Measurements from ENCODE around the gene TMIGD2. TPM values are rescaled to one million over a fixed set of nuclear protein-coding genes. Genes with fewer than 3 reads are reported as not detected.
"Not testable (repeated sequence)": the region's sequence is repeated elsewhere in the genome, so short reads cannot be mapped to it uniquely, and the experiment has no call there.

Gene TMIGD2
- total RNA-seq, 1 experiment from 2014 or later, result not detected

GRCh38 chr19:4291184-4291732 is 10.9 kb downstream of the TMIGD2 start:
- TF ChIP-seq POLR2AphosphoS5 (IDR thresholded peaks at IDR 0.05; ENCODE audit: low read depth, low read length) (no peak), CTCF (IDR thresholded peaks at IDR 0.05) (no peak), SIN3A (IDR thresholded peaks at IDR 0.05; ENCODE audit: borderline replicate concordance, insufficient read depth, low read depth, low read length) (no peak), REST (IDR thresholded peaks at IDR 0.05; ENCODE audit: insufficient read depth in 1 of 2, low read depth in 2 of 2, low read length in 1 of 2) (no peak), TCF7L2 (IDR thresholded peaks at IDR 0.05; ENCODE audit: low read depth, low read length) (no peak)
- Histone ChIP-seq H3K4me3 (ENCODE audit: low read depth in 2 of 2, low read length in 2 of 2) (no peak overlapping the region), H3K4me1 (ENCODE audit: control insufficient read depth, insufficient read depth, low read length) (no peaks in the 10 kb centered on the region), H3K27ac (ENCODE audit: low read length) (no peak overlapping the region), H3K9me3 (ENCODE audit: control insufficient read depth, insufficient read depth, low read depth, low read length) (no peaks in the 10 kb centered on the region), H3K27me3 (ENCODE audit: control insufficient read depth, insufficient read depth, low read length) (no peaks in the 10 kb centered on the region), H3K36me3 (ENCODE audit: control insufficient read depth, insufficient read depth, low read length) (no peaks in the 10 kb centered on the region)
- no TSS peak for BruUV-seq (replicated peaks)
- DNase-seq (ENCODE audit: low read depth, low spot score) (no peak), ATAC-seq (no peak)
- ChIA-PET POLR2A (no interaction called here), CTCF (no interaction called here)
- in situ Hi-C loops (cut with HindIII; ENCODE audit: low pct_unique_long_range_greater_than_20kb, low sequenced_read_pairs), result no loop called here
- intact Hi-C loops (cut with micrococcal nuclease; ENCODE audit: unreplicated experiment), result no loop called here

- ATAC-seq (no peak), DNase-seq (ENCODE audit: low read depth, low spot score) (no peak)
- no peaks in the 10 kb centered on the region for H3K9me3 ChIP-seq (ENCODE audit: control insufficient read depth, insufficient read depth, low read depth, low read length)
- H3K36me3 ChIP-seq (ENCODE audit: control insufficient read depth, insufficient read depth, low read length), result no peaks in the 10 kb centered on the region
- H3K4me3 ChIP-seq (ENCODE audit: low read depth in 2 of 2, low read length in 2 of 2), result no peak overlapping the region
- CTCF ChIA-PET, result interaction anchor here (0.6 kb wide), 1 partner anchor 307 kb away, joined by 5 read pairs; no protein-coding TSS in a partner anchor
- intact Hi-C loops (cut with micrococcal nuclease; ENCODE audit: unreplicated experiment) (no loop called here), in situ Hi-C loops (cut with HindIII; ENCODE audit: low pct_unique_long_range_greater_than_20kb, low sequenced_read_pairs) (no loop called here)
- POLR2A ChIA-PET, result no interaction called here
- BruUV-seq (replicated peaks), result no TSS peak
- TF ChIP-seq POLR2AphosphoS5 (IDR thresholded peaks at IDR 0.05; ENCODE audit: low read depth, low read length), result no peak
- TF ChIP-seq SIN3A (IDR thresholded peaks at IDR 0.05; ENCODE audit: borderline replicate concordance, insufficient read depth, low read depth, low read length), result no peak
- TF ChIP-seq TCF7L2 (IDR thresholded peaks at IDR 0.05; ENCODE audit: low read depth, low read length), result no peak
- no peak for TF ChIP-seq REST (IDR thresholded peaks at IDR 0.05; ENCODE audit: insufficient read depth in 1 of 2, low read depth in 2 of 2, low read length in 1 of 2)
- no peak for TF ChIP-seq CTCF (IDR thresholded peaks at IDR 0.05)
- H3K4me1 ChIP-seq (ENCODE audit: control insufficient read depth, insufficient read depth, low read length), result peaks cover 4% of the 10 kb centered on the region; the same call in 1 of the 2 replicates
- no peaks in the 10 kb centered on the region for H3K27me3 ChIP-seq (ENCODE audit: control insufficient read depth, insufficient read depth, low read length)
- H3K27ac ChIP-seq (ENCODE audit: low read length), result no peak overlapping the region
These were observed 14.0 kb downstream of the TMIGD2 start for GRCh38 chr19:4288091-4288777.

GRCh38 chr19:4286141-4286540 is 16.0 kb downstream of the TMIGD2 start:
- not testable (repeated sequence) for BruUV-seq (replicated peaks); ATAC-seq
- CTCF ChIA-PET, result interaction anchor here (0.6 to 0.7 kb wide), 2 partner anchors 10 to 973 kb away, joined by 4 to 13 read pairs; no protein-coding TSS in a partner anchor

More at GRCh38 chr19:4286141-4286540, 16.0 kb downstream of the TMIGD2 start:
- H3K36me3 ChIP-seq (ENCODE audit: control insufficient read depth, insufficient read depth, low read length); H3K9me3 ChIP-seq (ENCODE audit: control insufficient read depth, insufficient read depth, low read depth, low read length); H3K4me3 ChIP-seq (ENCODE audit: low read depth in 2 of 2, low read length in 2 of 2); intact Hi-C loops (cut with micrococcal nuclease; ENCODE audit: unreplicated experiment); H3K4me1 ChIP-seq (ENCODE audit: control insufficient read depth, insufficient read depth, low read length); H3K27ac ChIP-seq (ENCODE audit: low read length); POLR2A ChIA-PET; DNase-seq (ENCODE audit: low read depth, low spot score); H3K27me3 ChIP-seq (ENCODE audit: control insufficient read depth, insufficient read depth, low read length); in situ Hi-C loops (cut with HindIII; ENCODE audit: low pct_unique_long_range_greater_than_20kb, low sequenced_read_pairs): not testable (repeated sequence)
